ENCODE data around the gene IFNG-AS1.

Gene IFNG-AS1

DNA sequence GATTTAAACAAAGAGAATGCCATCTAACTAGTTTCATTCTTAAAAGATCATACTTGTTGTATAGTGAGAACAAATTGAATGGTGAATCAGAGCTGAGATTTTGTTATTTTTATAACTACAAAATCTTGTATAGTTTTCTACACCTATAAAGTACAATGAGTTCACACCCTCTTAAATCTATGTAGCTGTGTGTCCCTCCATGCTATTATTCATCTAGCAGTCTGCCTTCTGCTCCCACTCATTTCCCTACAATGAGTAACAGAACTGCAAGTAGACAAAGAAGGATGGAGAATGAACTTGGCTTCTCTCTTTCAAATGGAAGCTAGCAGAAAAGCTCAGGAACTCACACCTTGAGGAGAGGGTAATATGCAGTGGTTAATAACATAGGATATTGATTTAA is 7.1 kb downstream of the IFNG-AS1 start:
- no peak for DNase-seq

DNA sequence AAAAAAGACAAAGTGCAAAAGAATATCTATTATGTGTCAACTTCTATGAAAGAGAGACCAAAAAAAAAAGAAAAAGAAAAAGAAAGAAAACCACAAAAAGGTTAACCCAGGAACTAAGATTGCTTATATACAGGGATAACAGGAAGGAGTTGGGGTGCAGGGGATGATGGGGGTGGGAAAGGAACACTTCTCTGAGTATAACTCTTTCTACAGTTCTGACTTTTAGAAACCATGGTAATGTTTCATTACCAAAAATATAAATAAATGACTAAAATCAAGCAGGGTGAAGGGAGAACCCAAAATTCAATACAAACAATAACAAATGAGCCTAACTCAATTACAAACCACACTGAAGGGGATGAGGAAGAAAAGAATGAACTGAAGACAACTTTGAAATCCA is 9.1 kb downstream of the IFNG-AS1 start:
- no peak for DNase-seq

DNA sequence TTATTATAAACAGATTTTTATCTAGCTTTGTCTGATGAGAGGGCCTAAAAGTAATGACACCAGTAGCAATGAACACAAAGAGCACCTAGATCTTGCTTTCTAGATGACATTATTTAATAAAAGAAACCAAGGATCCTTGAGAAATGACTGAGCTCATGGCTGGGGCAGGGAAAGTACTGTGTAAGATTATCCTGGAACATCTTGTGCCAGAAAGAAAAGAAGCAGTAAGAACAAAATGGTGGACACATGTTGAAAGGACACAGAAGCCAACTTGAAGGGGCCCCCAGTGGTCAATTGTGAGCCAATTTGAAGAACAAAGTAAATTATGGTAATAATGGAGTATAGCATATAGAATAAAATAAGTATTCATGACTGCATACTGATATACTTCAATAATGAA is 10.0 kb downstream of the IFNG-AS1 start:
- DNase-seq = no peak

DNA sequence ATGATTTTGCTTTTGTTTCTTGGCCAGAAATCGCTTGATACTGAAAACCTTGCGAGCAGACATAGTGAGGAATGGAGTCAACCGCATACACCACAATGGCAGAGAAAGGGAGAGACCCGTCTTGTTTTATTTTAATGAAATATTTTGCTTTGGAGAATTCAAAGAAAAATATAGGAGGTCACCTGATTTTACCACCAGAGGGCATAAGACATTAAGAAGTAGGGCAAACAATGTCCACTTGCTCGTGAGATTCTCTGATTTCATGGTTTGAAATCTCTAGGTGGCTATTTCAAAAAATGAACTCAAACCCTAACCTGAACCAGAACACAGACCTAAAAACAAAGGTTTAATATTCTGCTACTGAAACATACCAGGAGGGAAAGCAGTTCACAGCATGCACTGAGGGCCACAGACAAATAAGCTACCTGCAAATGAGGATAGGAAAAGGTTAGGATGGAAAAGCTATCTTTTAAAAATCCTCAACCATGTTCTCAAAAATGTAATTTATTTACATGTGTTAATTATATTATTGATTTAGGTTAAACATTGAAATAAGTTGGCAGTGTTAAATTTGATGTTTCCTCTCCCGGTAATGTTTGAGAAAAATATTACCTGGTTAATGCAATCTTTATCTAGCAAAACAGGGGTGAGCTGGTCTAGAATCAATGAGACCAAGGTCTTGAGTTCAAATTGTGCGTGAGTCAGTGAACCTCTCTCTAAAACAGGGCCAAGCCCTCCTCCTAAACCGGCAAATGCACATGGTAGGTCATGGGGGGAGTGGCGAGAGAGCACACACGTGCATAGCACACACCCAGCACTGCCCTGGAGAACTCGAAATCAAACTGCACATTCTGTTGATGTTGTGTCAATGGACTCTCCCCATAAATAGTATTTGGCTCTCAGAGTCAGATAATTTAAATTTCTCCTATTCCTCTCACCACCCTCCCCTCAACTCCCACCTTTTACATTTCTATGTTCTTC is 12.5 kb downstream of the IFNG-AS1 start:
- no peak for DNase-seq

DNA sequence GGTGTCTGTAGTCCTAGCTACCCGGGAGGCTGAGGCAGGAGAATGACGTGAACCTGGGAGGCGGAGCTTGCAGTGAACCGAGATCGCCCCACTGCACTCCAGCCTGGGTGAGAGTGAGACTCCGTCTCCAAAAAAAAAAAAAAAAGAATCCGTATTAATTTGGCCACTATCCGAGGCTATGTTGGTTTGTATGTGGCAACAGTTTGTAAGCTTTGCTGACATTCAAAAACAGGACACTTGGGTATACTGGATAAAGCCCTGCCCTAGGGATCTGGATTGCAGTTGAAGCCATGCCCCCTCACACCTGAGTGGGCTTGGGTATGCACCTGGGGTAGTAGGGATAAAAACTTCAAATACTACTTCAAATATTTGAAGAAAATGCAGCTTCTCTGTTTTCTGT is 14.5 kb downstream of the IFNG-AS1 start:
- no peak for DNase-seq

DNA sequence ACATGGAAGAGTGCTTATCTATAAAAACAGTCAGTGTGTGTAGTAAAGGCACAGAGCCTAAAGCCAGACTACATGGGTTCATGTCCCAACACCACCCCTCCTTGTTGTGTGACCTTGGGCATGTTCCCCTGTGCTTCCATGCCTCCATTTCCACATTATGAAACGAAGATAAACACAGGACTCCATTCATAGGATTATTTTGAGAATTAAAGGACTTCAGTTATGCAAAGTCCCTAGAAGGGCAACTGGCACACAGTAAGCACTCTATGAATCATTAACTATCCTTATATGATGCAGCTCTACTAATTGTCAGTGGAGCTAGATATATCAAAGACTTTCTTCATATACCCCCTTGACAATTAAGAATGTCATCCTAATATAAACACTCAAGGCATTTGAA is 17.8 kb downstream of the IFNG-AS1 start:
- no peak for DNase-seq

DNA sequence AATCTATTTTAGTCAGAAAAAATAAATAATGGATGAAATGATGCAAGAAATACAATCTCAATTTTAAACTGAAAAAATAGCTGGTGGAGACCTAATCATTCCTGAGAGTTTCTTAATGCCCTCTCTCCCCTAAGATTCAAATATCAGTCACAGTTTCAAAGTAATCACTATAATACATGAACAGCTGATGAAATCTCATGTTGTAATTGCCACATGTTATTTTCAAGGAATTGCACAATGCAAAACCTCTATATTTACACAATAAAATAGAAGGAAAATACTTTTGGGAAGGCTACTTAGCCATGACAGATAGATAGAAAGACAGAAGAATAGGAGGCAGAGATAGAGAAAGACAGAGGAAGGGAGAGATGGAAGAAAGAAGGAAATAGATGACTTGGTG is 18.2 kb downstream of the IFNG-AS1 start:
- DNase-seq = no peak

DNA sequence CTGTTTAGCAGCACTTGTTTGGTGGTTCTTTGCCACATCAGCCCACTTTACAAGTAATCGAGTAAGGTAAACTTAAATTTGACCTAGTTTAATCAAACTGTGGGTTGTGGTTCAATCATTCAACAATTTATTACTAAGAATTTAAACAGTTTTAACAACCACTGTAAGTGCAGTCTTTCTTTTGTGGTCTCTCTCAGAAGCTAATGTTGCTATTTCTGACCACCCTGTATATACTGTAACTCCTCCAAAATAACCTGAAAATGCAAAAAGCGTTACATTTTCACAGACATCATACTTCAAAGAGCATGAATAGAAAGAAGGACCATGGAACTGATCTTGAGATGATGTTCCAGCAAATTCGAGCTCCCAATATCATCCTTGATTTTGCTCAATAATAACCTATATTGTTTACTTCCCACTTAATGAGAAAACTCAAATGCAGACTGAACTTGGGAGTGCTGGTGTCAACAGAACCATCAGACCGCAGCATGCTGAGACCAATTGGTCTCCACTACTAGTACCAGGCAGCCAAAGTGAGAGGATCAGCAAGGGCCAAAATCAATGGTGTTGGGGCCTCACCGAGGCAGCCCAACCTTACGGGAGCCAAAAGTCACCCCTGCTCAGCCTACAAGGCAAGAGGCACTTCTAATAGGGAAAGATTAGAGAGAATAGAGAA is 22.1 kb downstream of the IFNG-AS1 start:
- no peak for DNase-seq

DNA sequence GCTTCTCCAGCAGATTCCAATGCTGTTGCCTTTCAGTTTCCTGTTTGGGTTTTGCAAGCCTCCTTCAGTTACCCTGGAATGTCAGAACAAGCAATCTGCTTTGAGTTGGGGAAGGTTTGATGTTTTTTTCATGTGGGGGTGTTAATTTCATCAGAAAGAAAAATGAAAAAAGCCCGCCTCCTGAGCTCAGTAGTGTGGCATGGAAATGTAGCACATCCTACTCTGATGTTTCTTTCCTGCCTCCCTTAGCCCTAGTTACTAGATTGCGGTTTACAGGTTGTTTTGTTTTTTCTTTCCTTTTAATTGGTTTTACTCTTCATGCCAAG is 22.6 kb downstream of the IFNG-AS1 start:
- DNase-seq = no peak

DNA sequence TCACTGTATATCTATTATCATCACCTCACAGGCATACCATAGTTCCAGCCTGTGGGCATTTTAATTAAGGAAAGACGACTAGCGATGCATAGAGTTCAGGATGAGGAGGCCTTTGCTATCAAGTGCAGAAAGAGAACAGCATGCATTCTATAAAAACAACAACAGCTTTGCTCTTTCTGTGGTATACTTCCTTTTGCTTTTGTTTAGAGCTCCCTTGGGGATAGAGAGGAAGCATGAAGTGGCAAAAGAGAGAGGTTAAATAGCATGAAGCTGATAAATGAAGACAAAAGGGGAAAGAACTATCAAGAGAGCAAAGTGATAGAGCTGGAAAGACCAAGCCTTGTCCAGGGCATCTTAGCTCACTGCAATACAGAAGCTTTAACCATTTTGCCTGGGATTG is 23.5 kb downstream of the IFNG-AS1 start:
- DNase-seq = no peak

DNA sequence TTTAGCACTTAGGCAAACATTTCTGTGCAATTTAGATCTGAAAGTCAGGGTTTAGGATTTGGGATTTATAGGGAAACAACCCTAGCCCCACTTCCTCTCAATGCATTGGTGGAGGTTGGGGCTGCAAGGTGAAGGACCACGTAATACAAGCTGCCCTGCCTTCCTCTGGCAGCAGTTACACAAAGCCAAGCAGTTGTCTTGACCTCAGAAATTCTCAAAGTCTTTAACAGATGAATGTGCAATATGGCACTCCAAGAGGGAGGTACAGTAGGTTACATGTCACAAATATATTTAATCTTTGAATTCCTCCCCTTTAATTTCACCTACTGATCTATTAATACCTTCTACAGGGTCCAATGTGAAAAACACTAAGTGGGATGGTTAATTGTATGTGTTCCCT is 23.9 kb downstream of the IFNG-AS1 start:
- no peak for DNase-seq

DNA sequence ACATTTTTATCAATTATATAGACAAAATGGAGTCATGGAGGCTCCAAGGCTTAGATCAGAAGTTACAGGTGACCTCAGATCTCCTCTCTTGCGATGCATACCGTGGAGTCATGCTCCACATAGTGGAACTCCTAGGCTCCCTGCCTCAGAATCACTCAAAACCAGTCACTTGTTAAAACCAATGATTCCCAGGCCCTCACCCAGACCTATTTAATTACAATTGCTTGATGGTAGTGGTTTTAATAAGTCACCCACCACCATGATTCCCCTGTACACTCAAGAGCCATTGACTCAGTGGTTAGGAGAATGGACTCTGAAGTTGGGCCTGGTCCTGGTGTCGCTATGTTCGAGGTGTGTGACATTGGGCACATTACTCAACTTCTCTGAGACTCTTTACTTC is 26.9 kb downstream of the IFNG-AS1 start:
- no peak for DNase-seq

DNA sequence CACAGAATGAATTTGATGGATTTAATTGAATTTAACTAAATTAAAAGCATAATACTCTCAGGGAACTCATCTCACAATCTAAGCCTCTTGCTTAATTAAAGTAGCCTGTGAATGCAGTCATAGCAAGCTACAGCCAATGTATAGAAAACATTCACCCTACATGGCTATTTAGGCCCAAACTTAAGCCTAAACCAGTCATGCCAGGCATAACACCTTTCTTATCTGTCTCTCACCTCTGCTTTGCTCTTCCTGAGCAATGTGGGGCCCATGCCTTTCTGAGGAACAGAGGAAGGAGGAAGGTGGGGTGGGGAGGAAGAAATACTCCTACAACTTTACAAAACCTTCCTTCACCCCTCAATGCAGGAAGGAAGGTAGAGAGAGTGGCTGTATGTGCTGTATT is 29.1 kb downstream of the IFNG-AS1 start:
- DNase-seq = no peak

DNA sequence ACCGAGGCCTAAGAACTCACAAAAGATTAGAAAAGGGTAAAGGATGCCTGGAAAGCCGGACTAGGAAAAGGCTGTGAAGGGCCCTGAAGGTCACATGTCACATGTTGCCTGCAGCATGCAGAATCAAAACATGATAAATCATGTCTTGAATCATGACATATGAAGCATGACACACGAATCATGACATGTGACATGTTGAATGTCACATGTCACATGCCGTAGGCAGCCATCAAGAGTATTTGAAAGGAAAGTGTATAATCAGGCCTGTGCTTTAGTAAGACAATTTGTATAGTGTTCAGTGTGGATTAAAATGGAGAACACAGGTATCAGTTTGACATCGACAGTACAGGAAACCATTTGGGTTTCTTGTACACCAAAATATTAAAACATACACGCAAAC is 30.8 kb downstream of the IFNG-AS1 start:
- DNase-seq = no peak

DNA sequence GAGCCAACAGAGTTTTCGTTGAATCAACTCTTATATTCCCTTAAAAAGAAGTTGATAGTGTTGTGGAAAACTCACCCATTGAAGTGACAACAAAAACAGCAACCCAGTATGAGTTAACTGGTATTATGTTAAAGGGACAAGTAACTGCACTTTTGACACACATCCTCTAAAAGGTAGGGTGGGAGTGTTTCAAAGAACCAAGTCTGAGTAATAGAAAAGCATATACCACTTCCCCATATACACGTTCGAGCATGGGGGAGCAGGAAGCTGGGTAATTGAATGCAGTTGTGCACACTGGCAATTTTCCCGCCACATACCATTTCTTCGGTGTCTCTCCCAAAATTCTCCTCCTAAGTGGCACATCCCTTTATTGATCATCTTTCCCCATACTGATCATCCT is 31.5 kb downstream of the IFNG-AS1 start:
- DNase-seq = no peak

DNA sequence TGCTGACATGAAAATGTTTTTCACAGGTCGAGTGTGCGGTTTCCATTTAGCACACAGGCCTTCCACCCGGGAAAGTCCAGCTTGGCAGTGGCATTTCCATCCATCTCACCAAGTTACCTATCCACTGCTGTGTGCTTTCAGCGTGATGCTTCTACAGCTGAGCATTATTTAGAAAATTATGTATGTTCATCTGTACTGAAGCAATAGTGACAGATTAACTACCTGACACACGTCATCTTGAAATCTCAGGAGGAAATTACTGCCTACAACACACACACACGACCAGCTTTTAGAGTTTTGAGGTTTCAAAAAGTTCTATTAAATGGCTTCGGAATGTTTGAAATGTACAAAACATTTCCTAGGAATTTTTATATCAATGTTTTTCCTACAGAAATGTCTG is 39.4 kb downstream of the IFNG-AS1 start:
- no peak for DNase-seq

DNA sequence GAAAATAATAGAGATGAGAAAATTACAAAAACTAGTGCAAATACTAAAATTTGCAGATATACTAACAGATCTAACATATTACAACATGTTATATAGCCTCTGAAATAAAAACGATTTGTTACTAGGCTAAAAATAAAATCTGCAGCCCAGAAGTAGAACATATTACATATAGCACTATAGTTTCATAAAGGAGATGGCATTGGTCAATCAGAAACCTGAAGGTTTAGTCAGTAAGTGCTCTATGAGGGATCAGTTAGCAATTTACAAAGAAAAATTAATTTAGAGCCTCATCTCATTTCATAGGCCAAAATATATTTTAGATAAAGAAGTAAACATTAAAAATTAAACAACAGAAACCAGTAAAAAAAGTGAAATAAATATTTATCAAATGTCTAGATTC is 41.0 kb downstream of the IFNG-AS1 start:
- DNase-seq = no peak

DNA sequence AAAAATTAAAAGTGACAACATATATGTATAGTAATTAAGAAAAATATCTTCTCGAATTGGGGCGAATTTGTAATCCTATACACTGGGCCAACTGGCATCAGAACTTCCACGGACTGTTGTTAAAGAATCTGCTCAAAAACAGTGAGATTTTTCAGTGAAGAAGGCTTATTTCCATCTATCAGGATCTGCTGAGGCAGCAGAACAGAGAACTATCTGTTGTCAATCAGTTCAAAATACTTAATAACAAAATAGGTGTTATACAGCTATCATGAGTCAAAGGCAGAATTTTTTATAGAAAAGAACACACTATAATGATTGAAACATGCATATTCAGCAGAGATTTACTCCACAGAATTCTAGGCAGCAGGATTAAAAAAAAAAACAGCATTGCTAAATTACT is 41.9 kb downstream of the IFNG-AS1 start:
- no peak for DNase-seq

DNA sequence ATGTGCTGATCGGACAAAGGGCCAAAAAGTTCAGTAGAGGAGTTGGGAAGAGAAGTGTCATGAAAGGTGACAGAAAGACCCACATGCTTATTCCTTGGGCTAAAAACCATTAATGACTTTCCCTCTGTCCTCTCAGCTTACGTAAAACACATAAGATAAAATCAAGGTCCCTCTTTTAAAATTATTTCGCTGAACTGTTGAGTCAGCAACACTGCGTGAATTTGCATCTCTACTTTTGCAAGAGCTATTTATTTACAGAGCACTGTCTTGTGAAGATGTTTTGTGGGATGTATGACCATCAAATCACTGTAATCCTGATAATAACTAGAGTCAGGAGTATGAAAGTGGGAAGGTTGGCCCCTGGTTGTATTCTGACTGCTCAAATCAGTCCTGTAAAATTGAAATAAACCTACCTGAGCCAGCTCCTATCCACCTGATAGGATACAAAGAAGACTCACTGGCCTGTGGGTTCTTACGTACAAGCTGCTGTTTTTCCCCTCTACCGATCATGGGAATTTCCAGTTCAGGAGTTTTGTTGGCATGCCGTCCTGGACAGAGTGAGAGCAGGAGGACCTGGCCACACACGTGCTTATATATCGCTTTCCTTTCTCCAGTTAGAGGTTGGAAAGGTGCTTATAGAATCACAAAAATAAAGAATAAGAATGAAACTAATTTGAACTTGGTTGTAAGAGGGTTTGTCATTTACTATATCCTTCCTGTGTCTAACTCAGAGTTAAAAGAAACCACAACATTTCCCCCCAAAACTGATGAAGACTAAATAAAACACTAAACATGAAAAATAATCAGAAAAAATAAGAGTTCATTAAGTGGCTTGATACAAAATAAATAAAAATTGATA is 42.9 kb downstream of the IFNG-AS1 start:
- DNase-seq = no peak

DNA sequence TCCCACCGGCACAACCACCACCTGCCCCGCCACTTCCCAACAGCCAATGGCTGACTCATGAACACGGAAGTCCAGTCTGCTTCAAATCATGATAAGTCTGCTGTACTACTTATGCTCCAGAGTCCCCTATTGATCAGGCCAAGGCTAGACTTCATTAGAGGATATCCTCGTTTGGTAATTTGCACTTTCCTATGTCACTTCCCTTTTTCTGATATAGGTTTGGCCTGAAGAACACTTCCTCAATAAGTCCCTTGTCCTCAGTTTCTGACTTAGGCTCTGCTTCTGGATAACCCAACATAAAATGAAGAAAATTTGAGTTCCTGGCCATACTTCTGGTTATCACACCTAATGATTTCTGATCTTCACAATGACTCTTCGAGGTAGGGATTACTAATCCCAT is 45.3 kb downstream of the IFNG-AS1 start:
- no peak for DNase-seq

DNA sequence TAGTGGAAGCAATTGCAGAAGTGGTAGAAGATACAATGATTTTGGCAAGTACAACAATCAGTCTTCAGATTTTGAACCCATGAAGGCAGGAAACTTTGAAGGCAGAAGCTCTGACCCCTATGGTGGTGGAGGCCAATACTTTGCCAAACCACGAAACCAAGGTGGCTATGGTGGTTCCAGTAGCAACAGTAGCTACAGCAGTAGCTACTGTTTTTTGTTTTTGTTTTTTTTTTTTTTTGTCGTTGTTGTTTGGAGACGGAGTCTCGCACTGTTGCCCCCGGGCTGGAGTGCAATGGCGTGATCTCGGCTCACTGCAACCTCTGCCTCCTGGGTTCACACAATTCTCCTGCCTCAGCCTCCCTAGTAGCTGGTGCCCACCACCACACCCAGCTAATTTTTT is 47.4 kb downstream of the IFNG-AS1 start:
- DNase-seq = no peak

DNA sequence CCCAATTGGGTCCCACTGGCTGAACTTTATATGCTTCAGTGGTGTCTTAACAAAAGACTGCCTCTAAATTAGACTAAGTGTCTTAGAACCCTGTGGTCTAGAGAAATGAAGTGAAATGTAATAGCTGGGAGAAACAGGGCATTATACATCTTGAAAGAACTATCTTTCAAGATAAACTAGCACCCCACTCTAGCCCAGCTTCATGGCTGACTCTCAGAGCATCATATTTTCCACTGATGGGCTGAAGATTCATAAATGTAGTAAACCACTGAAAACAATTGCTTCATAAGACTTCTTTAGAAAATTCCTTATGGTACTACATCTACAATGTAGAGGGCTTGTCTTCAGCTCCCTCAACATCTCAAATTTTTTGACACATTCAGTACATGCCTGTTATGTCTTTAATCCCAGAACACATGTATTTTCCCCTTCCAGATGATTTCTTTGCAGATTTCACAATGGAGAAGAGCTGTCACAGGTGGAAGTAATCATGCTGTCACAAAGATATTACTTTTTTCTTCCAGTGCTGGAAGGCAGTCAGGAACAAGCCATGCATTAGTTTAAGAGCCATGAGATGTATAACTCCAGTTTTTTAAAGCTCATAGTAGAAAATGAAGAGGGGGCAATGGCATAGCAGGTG is 48.5 kb downstream of the IFNG-AS1 start:
- no peak for DNase-seq

DNA sequence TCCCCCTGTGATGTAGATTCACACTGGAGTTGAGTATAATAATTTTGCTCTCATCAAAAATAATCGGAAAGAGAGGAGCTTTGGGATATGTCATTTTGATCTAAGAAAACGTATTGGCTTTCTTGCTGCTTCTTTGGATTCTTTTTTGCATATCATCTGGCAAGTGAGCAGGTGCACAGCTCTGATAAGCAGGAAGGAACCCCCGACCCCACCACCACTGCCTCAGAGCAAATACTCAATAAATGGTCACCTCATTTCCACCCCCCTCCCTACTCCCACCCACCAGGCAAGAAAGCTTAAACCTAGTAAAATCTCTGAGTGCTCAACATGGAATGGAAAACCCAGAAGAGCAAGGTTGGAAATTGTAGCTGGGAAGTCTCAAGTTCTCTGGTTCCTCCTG is 49.4 kb downstream of the IFNG-AS1 start:
- no peak for DNase-seq

All from right hindlimb (tissue), 1 donor.